Stimulated activated effector memory CD8-positive, alpha-beta T cell treated with anti-CD3 and anti-CD28 coated beads, Interleukin-12 subunit alpha, Interleukin-12 subunit beta, amount 100 ng/mL, for 72 hours (primary cell): ENCODE measurements around the gene MACROD2.

Experiments used
- ATAC-seq: fragments of 150-1000 bp; cut with Tn5 transposase; 2 replicates; pipeline ENCODE4 v1.10.0; 2021
- DNase-seq, 2 donors: peaks; one replicate each; pipeline ENCODE4 v3.0.0; 2021 to 2022; ENCODE audit warnings: low spot score in 2 of 2
- H3K27ac Mint-ChIP-seq: one replicate; pipeline ENCODE4 v1.8.0; 2022; ENCODE audit warnings: mild to moderate bottlenecking, mixed read lengths
- H3K36me3 Mint-ChIP-seq: one replicate; pipeline ENCODE4 v1.8.0; 2022; ENCODE audit warnings: mild to moderate bottlenecking, mixed read lengths
- H3K4me1 Mint-ChIP-seq: one replicate; pipeline ENCODE4 v1.8.0; 2022; ENCODE audit warnings: mixed read lengths
- H3K4me3 Mint-ChIP-seq: one replicate; pipeline ENCODE4 v1.8.0; 2022; ENCODE audit warnings: mild to moderate bottlenecking, mixed read lengths
- H3K9me3 Mint-ChIP-seq: one replicate; pipeline ENCODE4 v1.8.0; 2022; ENCODE audit warnings: mixed read lengths

The MACROD2 gene

DNA sequence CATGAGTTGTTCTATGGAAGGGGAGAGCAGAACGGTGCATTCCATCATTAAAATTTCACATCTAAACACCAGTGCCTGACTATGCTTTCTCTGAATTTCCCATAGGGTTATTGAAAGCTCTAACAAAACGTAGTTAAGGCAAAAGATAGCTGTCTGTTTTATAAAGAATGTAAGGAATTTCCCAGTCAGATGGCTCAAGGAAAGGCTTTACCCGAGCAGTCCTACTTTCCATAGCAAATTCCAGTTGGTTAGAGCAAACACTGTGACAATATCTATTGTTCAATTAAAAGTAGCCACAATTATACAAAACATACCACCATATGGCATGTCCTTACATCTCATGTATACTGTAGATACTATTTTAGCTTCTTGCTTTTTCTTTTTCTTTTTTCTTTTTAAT is 1401.6 kb downstream of the MACROD2 start:
- H3K4me3 Mint-ChIP-seq: no peak overlapping the region

DNA sequence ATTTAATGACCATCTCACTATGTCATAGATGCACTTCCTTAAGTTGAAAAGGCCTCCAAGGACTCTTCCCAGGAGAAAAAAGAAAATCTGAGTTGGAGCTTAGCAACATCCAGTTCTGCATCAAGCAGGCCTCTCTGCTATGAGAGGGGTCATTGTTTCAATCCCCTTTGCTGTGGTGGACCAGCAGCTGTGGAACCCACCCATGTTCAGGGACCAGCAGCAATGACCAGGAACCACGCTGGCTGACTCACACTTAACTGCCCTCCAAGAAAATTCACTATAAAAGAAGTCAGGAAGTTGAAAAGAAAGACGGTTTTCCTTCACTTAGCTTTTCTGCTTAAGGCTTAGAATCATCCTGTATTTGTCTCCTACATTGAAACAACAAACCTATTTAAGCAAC is 1404.5 kb downstream of the MACROD2 start:
- peaks cover 13% of the 10 kb centered on the region for H3K9me3 Mint-ChIP-seq
- no peak overlapping the region for H3K4me3 Mint-ChIP-seq
- no peak for DNase-seq
- ATAC-seq: no peak
- no peaks in the 10 kb centered on the region for H3K36me3 Mint-ChIP-seq
- H3K27ac Mint-ChIP-seq: no peak overlapping the region
- no peaks in the 10 kb centered on the region for H3K4me1 Mint-ChIP-seq

More for the DNA sequence above, 1401.6 kb downstream of the MACROD2 start:
- ATAC-seq: no peak
- no peaks in the 10 kb centered on the region for H3K4me1 Mint-ChIP-seq
- H3K27ac Mint-ChIP-seq: no peak overlapping the region
- DNase-seq: no peak
- peaks cover 14% of the 10 kb centered on the region for H3K9me3 Mint-ChIP-seq
- no peaks in the 10 kb centered on the region for H3K36me3 Mint-ChIP-seq

- ATAC-seq (no peak), DNase-seq (no peak)
- H3K36me3 Mint-ChIP-seq: no peaks in the 10 kb centered on the region
- H3K4me3 Mint-ChIP-seq: no peak overlapping the region
- H3K4me1 Mint-ChIP-seq: no peaks in the 10 kb centered on the region
- H3K9me3 Mint-ChIP-seq: peaks cover 16% of the 10 kb centered on the region
- H3K27ac Mint-ChIP-seq: no peak overlapping the region
These were observed 1410.8 kb downstream of the MACROD2 start for GRCh38 chr20:15406072-15406471.

GRCh38 chr20:15411781-15412180 is 1416.5 kb downstream of the MACROD2 start:
- DNase-seq (no peak), ATAC-seq (no peak)
- Mint-ChIP-seq H3K27ac (no peak overlapping the region), H3K4me1 (no peaks in the 10 kb centered on the region), H3K9me3 (peaks cover 6% of the 10 kb centered on the region), H3K36me3 (no peaks in the 10 kb centered on the region), H3K4me3 (no peak overlapping the region)

GRCh38 chr20:15415908-15416307 is 1420.6 kb downstream of the MACROD2 start:
- DNase-seq: no peak
- no peak for ATAC-seq
- Mint-ChIP-seq H3K36me3 (no peaks in the 10 kb centered on the region), H3K4me1 (no peaks in the 10 kb centered on the region), H3K4me3 (no peak overlapping the region), H3K27ac (no peak overlapping the region), H3K9me3 (peaks cover 9% of the 10 kb centered on the region)

- ATAC-seq (no peak), DNase-seq (no peak)
- Mint-ChIP-seq H3K4me3 (no peak overlapping the region), H3K36me3 (no peaks in the 10 kb centered on the region), H3K9me3 (peaks cover 15% of the 10 kb centered on the region), H3K27ac (no peak overlapping the region), H3K4me1 (no peaks in the 10 kb centered on the region)
These were observed 1424.5 kb downstream of the MACROD2 start for GRCh38 chr20:15419856-15420255.

DNA sequence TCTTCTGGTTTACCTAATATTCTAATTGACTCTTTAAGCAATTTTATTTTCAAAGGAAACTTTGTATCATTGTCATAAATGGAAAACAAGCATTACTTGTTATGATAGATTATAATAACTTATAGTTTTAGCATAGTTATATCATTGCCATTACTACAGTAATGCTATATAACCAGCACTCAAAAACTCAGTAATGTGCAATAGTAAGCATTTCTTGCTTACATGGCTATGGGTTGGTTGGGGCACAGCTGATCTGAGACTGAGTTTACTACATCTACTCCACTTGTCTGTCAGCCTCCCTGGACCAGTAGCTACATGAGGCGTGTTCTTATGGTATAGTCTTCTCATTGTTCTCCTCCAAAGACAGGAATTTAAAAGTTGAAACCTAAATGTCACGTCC is 1427.7 kb downstream of the MACROD2 start:
- Mint-ChIP-seq H3K9me3 (peaks cover 18% of the 10 kb centered on the region), H3K36me3 (no peaks in the 10 kb centered on the region), H3K4me3 (no peak overlapping the region), H3K27ac (no peak overlapping the region), H3K4me1 (no peaks in the 10 kb centered on the region)
- ATAC-seq (no peak), DNase-seq (no peak)

DNA sequence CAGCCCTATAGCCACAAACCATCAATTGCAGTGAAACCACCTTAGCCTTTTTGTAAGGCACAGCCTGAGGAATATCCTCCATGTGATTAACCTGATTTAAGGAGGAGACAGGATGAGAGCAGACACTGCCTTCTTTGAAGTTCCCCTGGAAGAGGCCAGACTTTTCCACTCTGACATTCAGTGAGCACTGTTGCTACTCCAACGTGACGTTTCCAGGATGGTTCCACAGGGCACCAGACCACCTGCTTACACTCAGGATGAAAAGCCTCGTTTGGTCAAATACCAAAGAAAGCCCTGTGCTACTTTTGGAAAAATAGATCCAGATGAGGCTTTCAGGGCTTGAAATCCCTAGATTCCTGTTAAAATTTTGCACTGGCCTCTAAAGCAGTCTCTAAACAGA is 1444.2 kb downstream of the MACROD2 start:
- no peak for ATAC-seq
- Mint-ChIP-seq H3K36me3 (no peaks in the 10 kb centered on the region), H3K27ac (no peak overlapping the region), H3K9me3 (peaks cover 11% of the 10 kb centered on the region), H3K4me1 (no peaks in the 10 kb centered on the region), H3K4me3 (no peak overlapping the region)
- DNase-seq: no peak

DNA sequence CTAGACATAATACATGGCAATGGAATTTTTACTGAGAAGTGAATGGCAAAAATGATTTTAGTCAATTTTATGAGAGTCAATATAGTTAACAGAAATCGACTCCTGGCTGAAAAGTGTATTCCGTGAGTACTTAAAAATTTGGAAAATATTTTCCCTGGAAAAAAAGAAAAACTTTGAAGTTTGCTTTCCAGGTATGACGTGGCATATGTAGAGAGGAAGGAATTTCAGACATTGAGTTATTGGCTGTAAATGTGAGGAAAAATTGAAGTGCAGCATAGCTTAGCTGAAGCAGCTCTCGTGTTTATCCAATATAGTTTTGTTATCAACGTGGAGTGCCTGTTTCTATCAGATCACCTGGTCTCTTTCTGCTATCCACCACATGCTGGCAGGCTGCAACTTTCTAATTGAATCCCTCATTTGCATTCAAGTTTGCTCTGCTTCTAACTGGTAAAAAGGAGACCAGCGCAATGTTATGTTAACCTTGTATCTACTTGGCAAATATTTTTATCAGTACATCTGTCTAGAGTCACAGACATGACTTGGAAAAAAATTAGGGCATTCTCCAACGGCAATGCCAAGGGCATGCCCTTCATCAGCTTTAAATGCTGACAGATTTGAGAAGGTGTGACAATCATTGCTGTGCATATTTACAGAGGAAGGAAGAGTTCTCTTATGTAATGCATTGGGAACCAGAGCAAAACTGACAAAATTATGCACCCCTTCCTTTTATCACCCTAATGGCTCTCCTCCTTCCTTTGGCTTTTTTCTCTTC is 1444.9 kb downstream of the MACROD2 start:
- Mint-ChIP-seq H3K4me3 (no peak overlapping the region), H3K4me1 (no peaks in the 10 kb centered on the region), H3K27ac (no peak overlapping the region), H3K36me3 (no peaks in the 10 kb centered on the region), H3K9me3 (peaks cover 11% of the 10 kb centered on the region)
- ATAC-seq: no peak
- no peak for DNase-seq

DNA sequence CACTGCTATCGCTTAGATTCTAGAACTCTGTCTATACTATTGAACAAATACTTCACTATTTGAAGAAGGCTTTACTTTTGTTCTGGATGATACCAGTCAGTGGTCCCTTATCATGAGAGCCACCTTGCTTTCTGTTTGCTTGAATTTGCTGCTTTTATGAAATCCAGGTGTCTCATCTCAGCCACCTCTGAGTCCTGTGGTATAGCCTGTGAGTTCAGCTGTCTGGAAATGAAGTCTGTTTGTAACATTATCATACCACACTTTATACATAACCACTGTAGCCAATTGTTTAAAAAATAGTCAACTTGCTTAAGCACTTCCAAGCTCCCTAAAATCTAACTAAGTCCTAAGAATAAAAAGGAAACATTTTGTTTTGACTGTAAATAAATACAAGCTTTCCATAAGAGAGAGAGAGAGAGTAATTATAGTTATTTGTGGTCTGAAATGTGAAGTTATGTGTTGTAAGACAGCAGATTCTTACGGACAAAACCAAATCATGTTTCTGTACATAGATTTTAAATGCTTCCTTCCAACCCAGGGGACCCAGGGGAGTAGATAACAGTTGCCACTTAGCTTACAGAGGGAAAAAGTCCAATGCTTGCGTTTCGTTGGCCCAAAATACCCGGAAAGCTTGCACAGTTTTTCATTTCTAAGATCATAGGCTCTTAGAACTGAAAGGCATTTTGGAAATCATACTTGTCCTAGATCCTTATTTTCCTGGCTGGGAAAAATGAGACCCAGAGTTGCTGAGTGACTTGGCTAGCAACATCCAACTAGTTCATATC is 1449.9 kb downstream of the MACROD2 start:
- Mint-ChIP-seq H3K27ac (no peak overlapping the region), H3K9me3 (peaks cover 10% of the 10 kb centered on the region), H3K4me1 (no peaks in the 10 kb centered on the region), H3K36me3 (no peaks in the 10 kb centered on the region), H3K4me3 (no peak overlapping the region)
- DNase-seq: no peak
- no peak for ATAC-seq

DNA sequence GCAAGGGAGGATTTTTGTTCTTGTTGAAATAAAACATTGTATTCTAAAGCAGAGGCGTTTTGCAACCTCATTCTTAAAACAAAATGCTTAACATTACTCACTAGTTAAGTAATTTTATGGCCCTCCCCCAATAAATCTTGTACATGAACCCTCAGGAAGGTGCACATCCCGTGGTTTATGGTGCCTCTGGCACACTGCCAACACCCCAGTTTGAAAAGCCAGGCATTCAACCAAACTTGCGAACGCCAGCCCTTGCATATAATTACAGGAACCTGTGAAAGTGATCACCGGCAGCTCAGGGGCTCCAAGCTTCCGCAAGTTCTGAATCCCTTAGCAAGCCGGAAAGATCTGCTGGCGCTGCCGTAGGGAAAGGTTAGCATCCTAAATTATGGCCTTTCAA is 1451.1 kb downstream of the MACROD2 start:
- Mint-ChIP-seq H3K9me3 (peaks cover 7% of the 10 kb centered on the region), H3K4me3 (no peak overlapping the region), H3K27ac (no peak overlapping the region), H3K4me1 (no peaks in the 10 kb centered on the region), H3K36me3 (no peaks in the 10 kb centered on the region)
- DNase-seq (no peak), ATAC-seq (no peak)

DNA sequence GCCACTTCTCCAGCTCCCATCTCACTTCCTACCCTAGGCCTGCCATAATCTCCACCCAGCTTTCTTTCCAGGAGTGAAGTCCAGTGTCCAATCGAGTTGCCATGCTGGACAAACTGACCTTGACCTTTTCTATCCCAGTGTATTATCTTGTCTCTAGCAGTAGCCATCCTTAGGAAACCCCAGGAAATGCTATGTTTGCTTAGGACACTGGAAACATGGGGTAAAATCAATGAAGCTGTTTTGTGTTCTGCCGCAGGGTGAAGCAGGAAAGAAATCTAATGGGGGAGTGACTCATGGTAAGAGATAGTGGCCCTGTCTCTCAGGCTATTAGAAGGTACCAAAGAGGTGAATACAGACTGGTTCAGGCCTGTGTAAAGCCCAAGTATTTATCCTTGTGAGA is 1452.2 kb downstream of the MACROD2 start:
- H3K9me3 Mint-ChIP-seq: peaks cover 7% of the 10 kb centered on the region
- H3K4me3 Mint-ChIP-seq: no peak overlapping the region
- H3K27ac Mint-ChIP-seq: no peak overlapping the region
- H3K4me1 Mint-ChIP-seq: no peaks in the 10 kb centered on the region
- DNase-seq: no peak
- ATAC-seq: no peak
- no peaks in the 10 kb centered on the region for H3K36me3 Mint-ChIP-seq

DNA sequence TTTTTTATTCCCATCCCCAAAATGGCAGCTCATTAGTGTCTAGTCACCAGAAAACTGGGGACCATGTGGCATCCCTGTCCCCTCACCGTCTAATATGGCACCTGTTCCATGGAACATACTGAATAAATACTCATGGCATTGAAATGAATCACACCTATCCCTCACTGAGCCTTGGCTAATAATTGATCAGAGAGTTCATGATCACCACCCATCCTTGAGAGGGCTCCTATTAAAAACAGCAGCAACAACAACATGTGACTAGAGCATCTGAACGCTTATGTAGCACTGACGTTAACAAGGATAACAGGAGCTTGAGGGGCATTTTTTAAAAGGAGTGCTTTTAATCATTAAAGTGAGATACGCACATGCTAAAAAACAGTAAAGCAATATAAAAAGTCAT is 1453.7 kb downstream of the MACROD2 start:
- Mint-ChIP-seq H3K27ac (no peak overlapping the region), H3K36me3 (no peaks in the 10 kb centered on the region)
- no peak for DNase-seq

GRCh38 chr20:15451241-15451640 is 1455.9 kb downstream of the MACROD2 start:
- H3K27ac Mint-ChIP-seq: no peak overlapping the region
- DNase-seq: no peak
- H3K9me3 Mint-ChIP-seq: peaks cover 5% of the 10 kb centered on the region
- H3K36me3 Mint-ChIP-seq: no peaks in the 10 kb centered on the region
- no peak overlapping the region for H3K4me3 Mint-ChIP-seq
- H3K4me1 Mint-ChIP-seq: no peaks in the 10 kb centered on the region
- no peak for ATAC-seq

More for the DNA sequence above, 1453.7 kb downstream of the MACROD2 start:
- Mint-ChIP-seq H3K4me1 (no peaks in the 10 kb centered on the region), H3K9me3 (peaks cover 5% of the 10 kb centered on the region), H3K4me3 (no peak overlapping the region)
- ATAC-seq: no peak

DNA sequence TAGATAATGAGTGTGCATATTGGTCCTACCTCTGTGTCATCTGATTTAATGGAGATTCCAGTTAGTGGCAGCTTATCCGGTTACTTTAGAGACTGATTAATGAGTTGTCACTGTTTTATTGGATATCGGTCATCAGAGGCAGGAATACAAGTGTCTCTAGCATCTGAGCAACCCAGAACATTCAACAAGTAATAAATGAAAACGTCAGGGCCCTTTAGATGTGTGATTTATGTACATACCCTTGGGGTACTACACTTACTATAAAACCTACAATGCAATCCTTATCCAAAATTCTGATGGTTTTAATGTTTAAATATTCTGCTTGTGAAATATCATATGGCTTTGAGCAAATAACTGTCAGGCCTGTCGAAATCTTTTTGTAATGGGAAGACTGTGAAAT is 1460.0 kb downstream of the MACROD2 start:
- no peak overlapping the region for H3K4me3 Mint-ChIP-seq
- H3K36me3 Mint-ChIP-seq: no peaks in the 10 kb centered on the region
- peaks cover 6% of the 10 kb centered on the region for H3K9me3 Mint-ChIP-seq
- ATAC-seq (no peak), DNase-seq (no peak)
- no peaks in the 10 kb centered on the region for H3K4me1 Mint-ChIP-seq
- H3K27ac Mint-ChIP-seq: no peak overlapping the region

- Mint-ChIP-seq H3K4me3 (no peak overlapping the region), H3K9me3 (peaks cover 10% of the 10 kb centered on the region), H3K36me3 (no peaks in the 10 kb centered on the region), H3K4me1 (no peaks in the 10 kb centered on the region), H3K27ac (no peak overlapping the region)
- no peak for DNase-seq
- ATAC-seq: no peak
These were observed 1466.6 kb downstream of the MACROD2 start for GRCh38 chr20:15461938-15462337.
